NCI-H774 (cell line): ENCODE results near the gene COMMD9.

ENCODE experiments used
- DNase-seq: peaks from one replicate; lab custom pipeline; 2025; lab: John Stamatoyannopoulos, UW

Gene COMMD9

DNA sequence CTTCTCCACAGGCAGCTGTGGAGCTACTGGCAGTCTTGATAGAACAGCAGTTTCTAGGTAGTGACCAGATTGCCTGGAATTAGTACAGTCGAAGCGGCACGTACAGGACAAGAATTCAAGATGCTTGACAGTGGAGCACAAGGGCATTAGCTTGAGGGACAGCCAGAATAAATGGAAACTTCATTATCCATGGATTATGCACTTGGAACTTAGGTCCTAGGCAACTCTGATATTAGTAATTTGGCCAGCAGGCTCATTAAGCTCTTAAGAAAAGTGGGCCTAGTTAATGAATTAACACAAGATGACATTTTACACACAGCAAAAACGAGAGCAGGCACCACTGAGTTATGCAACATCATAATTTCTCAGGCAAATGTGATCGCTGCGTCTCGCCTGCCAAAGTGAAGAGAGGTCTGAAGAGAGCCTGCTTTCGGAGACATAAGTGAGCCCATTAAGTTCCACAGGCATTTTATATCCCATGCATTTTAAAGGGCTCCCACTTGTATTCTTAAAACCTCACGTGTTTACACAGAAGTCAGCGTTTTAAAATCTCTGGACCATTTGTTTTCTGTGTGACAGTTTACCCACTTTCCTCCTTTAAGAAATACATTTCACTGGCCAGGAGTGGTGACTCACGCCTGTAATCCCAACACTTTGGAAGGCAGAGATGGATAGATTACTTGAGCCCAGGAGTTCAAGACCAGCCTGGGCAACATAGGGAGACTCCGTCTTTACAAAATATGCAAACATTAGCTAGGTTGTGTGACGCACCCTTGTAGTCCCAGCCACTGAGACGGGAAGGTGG lies 66.2 kb downstream of the COMMD9 start:
- DNase-seq: no peak
